Stimulated activated effector memory CD8-positive, alpha-beta T cell treated with anti-CD3 and anti-CD28 coated beads, Interleukin-12 subunit alpha, Interleukin-12 subunit beta, amount 100 ng/mL, for 72 hours (primary cell): ENCODE results near the gene SPACA9.

Experiments used
- ATAC-seq: fragments of 150-1000 bp; cut with Tn5 transposase; 2 replicates; pipeline ENCODE4 v1.10.0; 2021
- DNase-seq, 2 donors: peaks; one replicate each; pipeline ENCODE4 v3.0.0; 2021 to 2022; ENCODE audit warnings: low spot score in 2 of 2
- H3K27ac Mint-ChIP-seq: one replicate; pipeline ENCODE4 v1.8.0; 2022; ENCODE audit warnings: mild to moderate bottlenecking, mixed read lengths
- H3K36me3 Mint-ChIP-seq: one replicate; pipeline ENCODE4 v1.8.0; 2022; ENCODE audit warnings: mild to moderate bottlenecking, mixed read lengths
- H3K4me1 Mint-ChIP-seq: one replicate; pipeline ENCODE4 v1.8.0; 2022; ENCODE audit warnings: mixed read lengths
- H3K4me3 Mint-ChIP-seq: one replicate; pipeline ENCODE4 v1.8.0; 2022; ENCODE audit warnings: mild to moderate bottlenecking, mixed read lengths
- H3K9me3 Mint-ChIP-seq: one replicate; pipeline ENCODE4 v1.8.0; 2022; ENCODE audit warnings: mixed read lengths

SPACA9 gene

GRCh38 chr9:132937463-132937901 lies 58.8 kb downstream of the SPACA9 start:
- no peak for ATAC-seq
- Mint-ChIP-seq H3K4me1 (peaks cover 13% of the 10 kb centered on the region), H3K36me3 (peaks cover 17% of the 10 kb centered on the region), H3K9me3 (no peaks in the 10 kb centered on the region), H3K4me3 (no peak overlapping the region), H3K27ac (no peak overlapping the region)
- DNase-seq: no peak

- Mint-ChIP-seq H3K36me3 (peaks cover 13% of the 10 kb centered on the region), H3K27ac (no peak overlapping the region), H3K9me3 (no peaks in the 10 kb centered on the region), H3K4me3 (no peak overlapping the region), H3K4me1 (peaks cover 21% of the 10 kb centered on the region)
- no peak for ATAC-seq
- DNase-seq: no peak
These were observed 60.5 kb downstream of the SPACA9 start for GRCh38 chr9:132939169-132939568.
